Pons (tissue), 1 donor: ENCODE measurements around the gene IL17REL.

Source experiments
- DNase-seq: peaks from one replicate; pipeline ENCODE4 v3.0.0-alpha.2; 2016; ENCODE audit warnings: low spot score

The IL17REL gene

DNA sequence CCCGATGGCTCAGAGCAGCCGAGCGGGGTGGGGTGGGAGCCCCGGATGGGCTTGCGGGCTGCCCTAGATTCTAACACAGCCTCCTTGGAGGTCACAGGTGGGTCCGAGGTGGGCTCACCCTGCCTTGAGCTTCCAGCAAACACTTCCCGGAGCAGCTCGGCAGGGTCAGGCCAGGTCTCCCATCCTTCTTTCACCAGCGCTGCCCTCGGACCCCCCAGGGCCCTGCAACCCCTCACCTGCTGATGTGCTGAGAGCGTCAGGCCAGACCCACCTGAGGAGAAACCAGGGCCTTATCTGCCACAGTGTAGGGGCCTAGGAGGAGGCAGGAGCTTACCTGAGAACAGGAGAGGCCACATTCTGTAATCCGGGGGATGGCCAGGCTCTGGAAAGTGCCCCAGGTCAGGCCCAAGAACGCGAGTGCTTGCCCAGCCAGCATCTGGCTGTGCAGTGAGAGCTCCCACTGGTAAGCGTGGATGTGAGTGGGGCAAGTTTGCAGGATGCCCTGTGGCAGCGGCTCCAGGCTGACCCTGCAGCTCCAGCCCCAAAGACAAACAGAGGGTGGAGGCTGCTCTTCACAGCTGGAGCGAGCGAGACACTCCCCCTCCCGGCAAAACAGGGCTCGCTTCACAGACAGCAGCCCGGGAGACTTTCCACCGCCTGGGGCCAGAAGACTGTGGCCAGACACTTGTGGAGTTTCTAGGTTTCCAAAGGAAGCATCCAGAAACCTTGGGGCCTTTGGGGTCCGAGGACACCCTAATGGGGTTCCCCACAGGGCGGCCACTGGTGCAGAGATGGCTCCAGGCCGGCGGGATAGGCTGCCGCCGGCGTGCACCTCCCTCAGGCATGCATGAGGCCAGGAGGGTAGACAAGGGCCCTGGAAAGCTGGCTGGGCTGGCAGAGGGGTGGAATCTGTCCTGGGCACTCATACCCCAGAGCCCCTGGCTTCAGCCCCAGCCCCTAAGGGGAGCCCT lies at the start of gene IL17REL:
Gene IL17REL, minus strand, starts transcription at position 555 of the 971 bp plus-strand sequence. Its CDS starts 119 bp downstream, at position 436.
- no peak for DNase-seq

DNA sequence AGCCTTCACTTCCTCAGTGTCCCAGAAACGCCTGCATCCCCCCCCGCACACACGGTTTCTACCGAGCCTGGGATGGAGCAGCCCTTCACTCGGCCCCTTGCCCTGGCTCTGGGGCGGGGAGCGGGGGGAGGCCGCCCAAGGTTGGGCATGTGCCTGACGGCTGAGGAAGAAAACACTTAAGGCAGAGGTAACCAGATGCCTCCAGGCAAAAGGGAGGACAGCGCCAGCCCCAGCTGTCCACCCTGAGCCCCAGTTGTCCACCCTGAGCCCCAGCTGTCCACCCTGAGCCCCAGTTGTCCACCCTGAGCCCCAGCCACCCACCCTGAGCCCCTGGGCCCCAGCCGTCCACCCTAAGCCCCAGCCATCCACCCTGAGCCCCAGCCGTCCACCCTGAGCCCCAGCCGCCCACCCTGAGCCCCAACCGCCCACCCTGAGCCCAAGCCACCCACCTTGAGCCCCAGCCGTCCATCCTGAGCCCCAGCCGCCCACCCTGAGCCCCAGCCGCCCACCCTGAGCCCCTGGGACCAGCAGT lies 49.3 kb upstream of the IL17REL start:
- DNase-seq: no peak

DNA sequence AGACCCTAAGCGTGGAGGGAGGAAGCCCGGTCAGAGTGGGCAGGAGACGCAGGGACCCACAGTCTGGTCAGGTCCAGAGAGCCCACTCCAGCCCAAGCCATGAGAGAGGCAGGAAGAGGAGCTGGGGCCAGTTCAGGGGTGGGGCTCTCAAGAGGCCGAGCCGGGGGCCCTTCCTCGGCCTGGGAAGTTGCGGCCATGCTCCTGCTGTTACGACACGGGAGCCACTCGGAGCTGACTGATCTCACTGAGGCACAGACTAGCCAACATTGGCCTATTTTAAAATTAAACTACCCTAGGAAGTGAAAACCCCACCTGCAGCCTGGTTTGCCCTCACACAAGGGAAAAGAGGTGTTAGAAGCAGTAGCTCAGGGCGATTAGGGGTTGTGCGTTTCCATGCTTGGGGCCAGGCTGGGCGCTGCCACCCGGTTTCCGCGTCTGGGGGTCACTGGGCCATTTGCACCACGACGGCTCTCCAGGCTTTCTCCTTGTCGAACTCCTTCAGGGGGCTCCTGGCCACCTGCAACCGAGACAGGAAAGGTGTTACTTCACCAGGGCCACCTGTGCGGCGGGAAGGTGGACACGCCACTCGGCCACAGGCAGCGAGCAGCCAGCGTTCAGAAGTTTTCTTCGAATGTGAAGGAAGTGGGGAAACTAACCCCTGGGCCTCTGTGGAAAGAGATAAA lies 48.7 kb upstream of the IL17REL start:
- DNase-seq: no peak

DNA sequence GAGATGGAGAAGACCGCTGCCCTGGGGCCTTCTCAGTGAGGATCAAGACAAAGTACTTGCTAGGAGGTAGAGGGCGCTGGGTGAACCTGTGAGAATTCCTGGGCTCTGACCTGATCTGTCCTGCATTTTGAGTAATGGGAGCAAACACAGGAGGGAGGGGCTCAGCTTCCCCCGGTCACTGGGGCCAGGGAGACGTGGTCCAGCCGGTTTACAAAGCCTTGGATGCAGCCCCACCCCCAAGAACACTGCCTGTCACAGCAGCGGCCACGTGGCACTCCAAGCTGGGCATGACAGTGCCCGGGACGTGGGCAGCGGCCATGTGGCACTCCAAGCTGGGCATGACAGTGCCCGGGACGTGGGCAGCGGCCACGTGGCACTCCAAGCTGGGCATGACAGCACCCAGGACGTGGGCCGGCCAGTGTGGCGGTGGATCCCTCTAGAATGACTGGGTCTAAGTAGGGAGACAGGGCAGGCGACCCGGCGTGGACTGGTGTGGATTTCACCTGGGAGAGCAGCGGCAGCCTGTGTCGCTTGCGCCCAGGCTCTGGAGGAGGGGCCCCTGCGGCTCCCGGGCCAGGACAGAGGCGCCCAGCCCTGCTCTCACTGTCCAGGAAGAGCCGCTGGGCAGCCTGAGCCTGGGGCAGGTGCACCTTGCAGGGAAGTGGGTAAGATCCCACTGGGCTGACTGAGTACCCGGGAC lies 48.0 kb upstream of the IL17REL start:
- DNase-seq: no peak

DNA sequence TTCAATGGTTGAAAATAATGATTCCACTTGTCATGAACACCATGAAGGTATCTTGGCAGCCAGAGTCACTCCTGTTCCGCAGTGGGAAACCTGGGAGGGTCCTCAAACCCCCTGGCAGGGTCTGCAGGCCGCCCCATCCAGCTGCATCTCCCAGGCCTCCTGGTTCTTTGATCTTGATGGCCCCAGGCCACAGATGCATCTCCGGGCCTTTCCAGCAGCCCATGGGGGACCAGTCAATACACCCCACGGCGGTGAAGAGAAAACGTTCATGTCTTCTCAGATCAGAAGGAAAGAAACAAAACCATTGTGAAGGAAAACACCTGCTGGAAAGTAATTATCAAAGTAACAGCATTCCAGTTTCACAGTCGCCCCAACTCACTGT lies 47.3 kb upstream of the IL17REL start:
- no peak for DNase-seq

DNA sequence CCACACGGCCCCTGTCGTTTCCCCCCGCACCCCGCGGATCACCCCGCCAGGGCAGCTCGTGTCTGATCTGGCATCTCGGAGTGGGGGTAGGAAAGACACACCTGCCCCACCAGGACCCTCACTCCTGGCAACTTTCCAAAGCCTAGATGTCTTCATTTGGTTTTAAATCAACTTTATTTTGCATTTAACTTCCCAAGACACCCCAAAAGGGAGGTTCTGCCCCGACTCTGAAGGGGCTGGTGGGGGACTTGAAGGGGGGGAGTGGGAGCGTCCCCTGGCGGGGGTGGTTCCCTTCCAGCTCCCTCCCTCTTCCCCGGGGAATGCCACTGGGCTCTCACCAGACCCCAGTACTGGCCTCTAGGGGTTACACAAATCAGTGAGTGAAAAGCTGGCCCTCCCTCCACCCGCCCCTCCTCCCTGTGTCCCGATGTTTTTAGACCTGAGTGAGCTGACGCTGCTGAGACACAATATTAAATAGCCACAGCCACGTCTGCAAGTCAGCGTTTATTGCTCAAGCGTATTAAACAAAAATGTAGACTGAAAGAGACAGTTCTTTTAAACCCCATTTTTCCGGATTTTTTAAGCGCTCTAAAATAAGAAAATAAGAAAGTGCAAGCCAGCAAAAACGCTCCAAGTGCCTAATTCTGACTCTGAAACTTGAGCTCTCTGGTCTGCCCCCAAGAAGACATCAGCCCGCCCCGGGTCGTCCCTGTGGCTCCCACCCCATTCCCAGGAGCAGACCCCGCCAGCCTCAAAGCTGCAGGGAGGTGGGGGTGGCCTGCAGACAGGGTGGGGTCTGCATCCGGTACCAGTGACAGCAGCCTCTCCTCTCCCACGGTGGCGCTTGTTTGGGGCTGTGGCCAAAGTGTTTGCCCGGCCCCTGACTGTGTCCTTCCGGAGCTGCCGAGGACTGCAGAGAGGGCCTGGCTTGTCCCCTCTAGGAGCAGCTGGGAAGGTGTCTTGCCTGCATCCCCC lies 46.6 kb upstream of the IL17REL start:
- no peak for DNase-seq

DNA sequence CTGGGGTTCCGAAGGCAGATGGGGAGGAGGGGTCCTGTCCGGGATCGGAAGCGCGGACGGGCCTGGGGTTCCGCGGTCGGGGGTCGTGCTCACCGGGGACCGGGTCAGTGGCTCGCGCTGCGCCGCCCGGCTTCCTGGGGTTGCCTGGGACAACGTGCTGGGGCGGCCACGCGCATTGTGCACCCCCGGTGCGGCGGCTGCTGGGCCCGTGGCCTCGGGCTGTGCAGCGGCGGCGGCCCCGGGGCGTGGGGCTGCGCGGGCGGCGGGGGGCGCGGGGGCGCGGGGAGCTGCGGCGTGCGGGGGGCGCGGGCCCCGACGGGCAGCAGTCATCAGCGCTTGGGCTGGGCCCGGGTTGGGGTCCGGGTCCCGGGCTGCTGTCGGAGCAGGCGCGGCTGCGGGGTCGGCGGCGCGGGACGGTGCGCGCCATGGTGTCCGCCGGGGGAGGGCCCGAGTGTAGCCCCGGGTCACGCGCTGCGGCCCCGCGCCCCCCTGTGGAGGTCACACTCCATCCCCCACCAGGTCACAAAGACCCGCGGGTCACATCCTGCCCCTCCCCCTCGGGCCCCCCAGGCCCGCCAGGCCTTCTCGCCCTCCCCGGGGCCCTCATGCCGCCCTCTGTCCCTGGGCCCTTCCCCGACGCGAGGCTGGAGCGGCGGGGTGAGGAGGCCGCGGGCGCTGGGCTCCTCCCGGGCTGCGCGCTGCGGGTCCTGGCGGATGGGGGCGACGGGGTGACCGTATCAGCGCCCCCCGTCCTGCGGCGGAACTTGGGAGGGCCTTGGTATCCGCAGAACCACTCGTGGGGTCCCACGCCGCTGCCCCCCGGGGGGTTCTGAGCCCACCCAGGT lies 45.7 kb upstream of the IL17REL start, which contains the start of gene TTLL8:
Gene TTLL8, minus strand, starts transcription at position 238 of the 845 bp plus-strand sequence.
- no peak for DNase-seq

DNA sequence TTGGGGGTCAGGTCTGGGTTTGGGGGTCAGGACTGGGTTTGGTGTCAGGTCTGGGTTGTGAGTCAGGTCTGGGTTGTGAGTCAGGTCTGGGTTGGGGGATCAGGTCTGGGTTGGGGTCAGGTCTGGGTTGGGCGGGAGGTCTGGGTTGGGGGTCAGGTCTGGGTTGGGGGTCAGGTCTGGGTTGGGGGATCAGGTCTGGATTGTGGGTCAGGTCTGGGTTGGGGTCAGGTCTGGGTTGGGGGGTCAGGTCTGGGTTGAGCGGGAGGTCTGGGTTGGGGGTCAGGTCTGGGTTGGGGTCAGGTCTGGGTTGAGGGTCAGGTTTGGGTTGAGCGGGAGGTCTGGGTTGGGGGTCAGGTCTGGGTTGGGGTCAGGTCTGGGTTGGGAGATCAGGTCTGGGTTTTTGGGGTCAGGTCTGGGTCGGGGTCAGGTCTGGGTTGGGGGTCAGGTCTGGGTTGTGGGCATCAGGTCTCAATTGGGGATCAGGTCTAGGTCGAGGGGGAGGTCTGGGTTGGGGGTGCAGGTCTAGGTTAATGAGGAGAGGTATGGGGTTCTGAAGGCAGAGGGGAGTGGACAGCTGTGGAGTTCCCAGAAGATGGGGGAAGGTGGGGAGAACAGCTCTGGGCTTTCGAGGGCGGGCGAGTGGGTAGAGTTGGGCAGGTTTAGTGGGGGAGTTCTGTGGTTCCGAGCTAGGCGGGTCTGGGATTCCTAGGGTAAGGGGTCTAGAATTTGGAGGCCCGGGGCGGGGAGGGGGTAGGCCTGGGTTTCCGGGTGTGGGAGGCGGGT lies 44.9 kb upstream of the IL17REL start:
- no peak for DNase-seq

DNA sequence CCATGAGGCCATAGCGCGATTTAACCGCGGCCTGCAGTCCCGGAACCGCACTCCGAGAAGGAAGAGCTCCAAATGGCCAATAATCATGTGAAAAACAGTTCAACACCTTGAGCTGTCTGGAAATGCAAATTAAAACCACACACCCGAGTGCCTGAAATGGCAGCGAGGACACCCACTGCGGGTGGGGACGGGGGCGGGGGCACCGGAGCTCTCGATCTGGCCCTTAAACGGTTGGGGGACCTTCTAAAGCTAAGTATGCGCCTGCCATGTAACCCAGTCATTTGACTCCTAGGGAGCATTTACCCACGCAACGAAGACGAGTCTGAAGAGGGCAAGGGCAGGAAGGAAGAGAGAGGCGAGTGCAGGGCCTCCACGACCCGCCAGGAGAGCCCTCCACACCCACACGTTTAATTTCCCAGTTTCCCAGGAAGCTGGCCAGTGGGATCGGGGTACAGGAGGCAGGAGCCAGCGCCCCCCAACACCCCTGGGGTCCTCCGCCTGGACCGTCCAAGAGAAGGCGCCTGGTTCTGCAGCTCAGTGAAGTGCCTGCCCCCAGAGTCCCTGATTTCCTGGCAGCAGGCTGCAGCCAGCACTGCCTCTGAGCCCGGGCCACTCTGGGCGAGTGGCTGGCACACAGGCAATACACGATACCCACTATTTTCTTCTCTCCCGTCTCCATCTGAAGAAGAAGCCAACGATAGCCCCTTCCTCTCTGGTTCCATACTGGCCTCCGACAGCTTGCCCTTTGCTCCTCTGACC lies 43.8 kb upstream of the IL17REL start:
- no peak for DNase-seq

DNA sequence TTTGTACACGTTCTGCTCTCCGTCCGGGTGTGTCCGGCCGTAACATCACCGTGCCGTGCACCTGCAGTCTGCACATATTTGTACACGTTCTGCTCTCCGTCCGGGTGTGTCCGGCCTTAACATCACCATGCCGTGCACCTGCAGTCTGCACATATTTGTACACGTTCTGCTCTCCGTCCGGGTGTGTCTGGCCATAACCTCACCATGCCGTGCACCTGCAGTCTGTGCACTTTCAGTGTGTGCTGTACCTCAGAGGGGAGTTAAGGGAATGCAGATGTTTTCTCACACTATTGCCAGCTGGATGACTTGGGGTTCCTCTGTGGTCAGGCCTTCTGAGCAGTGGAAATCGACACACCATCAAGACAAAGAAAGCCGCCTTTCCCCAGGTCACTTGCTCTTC lies 41.3 kb upstream of the IL17REL start:
- DNase-seq: no peak

DNA sequence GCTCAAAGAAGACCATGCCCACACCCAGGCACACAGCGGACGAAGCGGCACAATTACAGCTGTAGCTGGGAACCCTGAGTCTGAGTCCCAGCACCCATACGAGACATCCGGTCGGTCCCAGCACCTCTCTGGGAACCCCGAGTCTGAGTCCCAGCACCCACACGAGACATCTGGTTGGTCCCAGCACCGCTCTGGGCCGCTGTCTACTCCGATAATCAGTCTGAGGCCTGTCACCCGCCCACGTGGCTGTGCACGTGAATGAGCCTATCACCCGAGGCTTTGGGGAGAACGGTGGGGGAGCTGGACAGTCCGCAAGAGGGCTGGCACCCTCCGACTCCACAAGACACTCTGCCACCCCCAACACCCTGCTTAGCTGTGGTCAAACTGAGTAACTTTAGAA lies 39.4 kb upstream of the IL17REL start:
- no peak for DNase-seq

DNA sequence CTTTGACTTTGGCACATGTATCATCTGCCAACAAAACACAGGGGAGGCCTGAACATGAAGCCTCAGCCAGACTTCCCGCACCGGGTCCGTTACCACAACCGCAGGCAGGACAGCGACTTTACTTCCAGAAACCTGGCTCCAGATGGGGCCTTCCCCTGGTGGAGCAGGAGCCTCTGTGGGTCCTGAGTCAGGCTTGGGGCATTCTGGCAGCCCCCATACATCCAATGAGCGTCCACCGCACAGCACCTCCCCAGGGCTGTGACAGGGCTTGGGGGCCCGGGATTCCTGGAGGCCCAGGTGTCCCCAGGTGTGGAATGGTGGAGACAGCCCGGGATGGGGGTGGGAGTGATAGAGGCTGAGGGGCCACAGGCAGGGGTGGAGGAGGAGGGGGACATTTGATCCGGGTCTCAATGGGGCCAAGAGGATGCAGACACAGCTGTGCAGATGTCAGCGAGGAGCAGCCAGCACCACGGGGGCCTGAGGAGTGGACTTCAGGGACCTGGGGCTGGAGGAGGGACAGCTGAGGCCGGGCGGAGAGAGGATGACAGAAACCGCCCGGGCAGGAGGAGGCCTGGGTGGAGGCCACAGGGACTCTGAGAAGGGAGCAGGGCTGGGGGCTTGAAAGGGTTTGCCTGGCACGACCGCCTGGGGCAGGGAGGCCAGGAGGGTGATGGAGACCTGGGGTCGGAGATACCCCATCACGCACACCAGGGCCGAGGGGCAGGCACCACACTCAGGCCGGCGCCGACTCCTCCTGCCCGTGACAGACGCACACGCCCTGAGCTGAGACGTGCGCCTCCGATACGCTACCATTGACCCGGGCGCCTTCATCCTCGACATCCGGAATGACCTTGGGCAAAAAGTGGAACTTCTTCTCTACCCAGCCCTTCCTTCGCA lies 37.0 kb upstream of the IL17REL start:
- DNase-seq: no peak

DNA sequence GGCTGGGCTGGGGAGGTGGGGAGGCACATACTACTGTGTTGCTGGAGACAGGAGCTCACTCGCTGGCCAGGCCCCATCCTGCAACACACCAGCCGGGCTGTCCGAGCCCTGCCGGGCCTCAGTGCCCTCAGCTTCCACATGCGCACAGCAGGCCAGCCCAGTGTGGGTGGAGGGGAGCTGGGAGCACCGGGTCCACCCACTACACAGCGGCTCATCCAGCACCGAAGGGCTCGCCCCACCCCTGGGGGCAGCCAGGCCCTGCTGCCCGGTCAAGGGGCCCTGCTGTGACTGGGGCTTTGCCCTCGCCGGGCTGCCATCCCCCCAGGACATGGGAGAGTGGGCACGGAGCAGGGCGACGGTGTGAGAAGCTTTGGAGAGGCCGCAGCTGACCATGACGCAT lies 36.3 kb upstream of the IL17REL start:
- no peak for DNase-seq

DNA sequence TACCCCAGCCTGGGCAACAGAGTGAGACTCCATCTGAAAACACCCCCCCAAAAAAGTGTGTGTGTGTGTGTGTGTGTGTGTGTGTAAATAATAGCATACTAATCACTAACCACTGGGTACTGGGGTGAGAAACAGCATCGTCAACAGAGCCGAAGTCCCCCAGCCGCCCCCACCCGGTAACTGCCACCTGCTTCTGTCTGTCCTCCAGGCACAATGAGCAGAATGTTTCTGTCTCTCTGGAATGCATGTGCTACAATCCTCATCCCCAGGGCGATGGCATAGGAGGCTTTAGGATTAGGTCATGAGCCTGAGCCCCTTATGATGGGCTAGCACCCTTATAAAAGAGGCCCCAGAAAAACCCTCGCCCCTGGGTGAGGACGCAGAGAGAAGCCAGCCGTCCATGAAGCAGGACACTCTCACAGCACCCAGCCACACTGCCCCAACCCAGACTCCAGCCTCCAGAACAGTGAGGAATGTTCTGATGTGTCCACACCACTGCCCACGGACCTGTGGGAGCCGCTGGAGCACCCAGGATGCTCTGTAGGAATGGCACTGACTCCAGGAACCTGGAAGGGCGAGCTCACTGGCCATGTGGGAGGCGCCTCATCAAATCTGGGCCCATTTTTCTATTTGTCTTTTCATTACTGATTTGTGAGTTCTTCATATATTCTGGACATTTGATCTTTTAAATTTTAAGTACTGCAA lies 35.6 kb upstream of the IL17REL start:
- DNase-seq: no peak

DNA sequence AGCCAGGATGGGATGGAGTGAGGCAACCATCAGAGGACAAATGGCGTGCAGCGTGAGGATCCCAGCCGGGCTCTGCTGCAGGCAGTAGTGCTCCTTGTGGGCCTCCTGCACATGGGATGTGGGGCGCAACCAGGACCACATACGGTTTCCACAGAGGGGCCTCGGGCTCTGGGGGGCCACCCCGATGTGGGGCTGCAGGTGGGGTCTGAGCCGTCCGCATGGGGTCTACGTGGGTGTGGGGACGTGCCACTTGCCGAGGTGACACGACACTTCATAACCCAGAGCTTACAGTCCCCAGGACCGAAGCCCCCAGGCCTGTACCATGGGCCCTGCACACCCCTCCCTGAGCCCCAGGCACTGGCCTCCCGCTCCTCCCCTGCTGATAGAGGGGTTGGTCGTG lies 34.8 kb upstream of the IL17REL start:
- no peak for DNase-seq

DNA sequence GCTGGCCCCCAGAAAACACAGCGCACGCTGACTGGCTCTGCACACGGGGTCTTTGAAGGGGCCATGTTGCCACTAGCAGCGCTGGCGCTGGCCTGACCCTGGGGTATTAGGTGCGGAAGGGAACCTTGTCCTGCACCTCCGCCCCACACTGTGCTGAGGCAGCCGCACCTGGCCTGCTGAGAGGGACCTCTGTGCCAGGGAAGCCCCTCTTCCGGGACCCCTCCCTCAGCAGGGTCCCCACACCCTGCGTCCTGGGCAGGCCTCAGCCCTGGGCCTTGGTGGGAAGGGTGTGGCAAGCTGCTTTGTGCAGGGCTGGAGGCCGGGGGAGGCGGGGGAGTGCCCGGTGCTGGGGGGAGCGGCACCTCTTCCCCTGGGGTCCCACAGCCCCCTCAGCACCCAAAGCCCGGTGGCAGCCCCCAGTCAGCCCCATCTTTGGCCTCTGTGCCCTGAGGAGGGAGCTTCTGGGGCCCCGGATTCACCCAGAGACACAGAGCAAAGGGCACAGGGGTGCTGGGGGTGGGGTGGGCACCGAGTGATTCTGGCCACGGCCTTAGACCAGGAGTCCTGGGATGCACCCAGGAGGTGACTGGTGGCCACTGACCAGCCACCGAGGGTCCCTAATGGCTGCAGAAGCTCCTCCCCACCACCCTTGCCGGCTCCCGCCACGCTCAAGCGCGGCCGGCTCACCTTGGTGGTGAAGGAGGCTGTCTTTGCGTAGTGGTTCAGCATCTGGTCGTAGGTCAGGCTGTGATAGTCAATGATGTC lies 34.1 kb upstream of the IL17REL start:
- DNase-seq: no peak
